Cerebellar cortex (tissue), 1 donor: ENCODE data around the gene POGLUT2.

Source experiments
- DNase-seq: peaks from one replicate; pipeline ENCODE4 v3.0.0-alpha.2; 2015; ENCODE audit warnings: low spot score

POGLUT2 gene

GRCh38 chr13:102798581-102799425 is at the start of gene POGLUT2, which contains the start of gene BIVM:
Gene POGLUT2 (minus strand): TSS chr13:102798976. CDS start chr13:102798670, 306 bp downstream.
Gene BIVM (plus strand): TSS chr13:102799119. CDS start chr13:102807268, 8,149 bp downstream.
- DNase-seq = peak; percentile 96

GRCh38 chr13:102847272-102848234 is 48.8 kb upstream of the POGLUT2 start:
- DNase-seq = peak; percentile 64

DNA sequence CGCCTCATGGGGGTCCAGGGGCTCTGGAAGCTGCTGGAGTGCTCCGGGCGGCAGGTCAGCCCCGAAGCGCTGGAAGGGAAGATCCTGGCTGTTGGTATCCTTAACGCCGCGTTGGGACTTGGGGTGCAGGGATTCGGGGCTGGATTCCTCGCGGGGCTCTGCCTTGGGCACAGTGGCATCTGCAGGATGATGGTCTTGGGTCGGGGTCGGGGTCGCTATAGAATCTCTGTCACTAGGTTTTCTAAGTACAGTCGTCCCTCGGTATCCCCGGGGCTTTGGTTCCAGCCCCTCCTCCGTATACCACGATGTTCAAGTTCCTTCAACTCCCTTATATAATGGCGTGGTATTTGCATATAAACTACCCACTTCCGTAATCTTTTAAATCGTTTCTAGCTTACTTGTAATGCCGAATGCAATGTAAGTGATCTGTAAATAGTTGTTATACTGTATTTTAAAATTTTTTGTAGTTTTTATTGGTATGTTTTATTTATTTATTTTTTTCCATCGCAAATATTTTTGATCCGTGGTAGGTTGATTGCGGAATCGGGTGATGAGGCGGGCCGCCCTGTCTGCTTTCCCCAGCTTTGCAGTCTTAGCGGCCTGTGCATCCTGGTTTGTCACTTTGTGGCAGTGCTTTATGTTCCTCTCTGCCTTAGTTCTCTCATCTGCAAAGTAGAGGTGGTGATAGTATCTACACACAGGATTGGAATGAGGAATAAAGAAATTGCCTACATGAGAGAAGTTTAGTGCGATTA is 47.7 kb upstream of the POGLUT2 start:
- DNase-seq = peak; percentile 47

- DNase-seq = peak; percentile 95
Observed at GRCh38 chr13:102845630-102846260, 47.0 kb upstream of the POGLUT2 start, which contains the start of gene ERCC5. Gene ERCC5 (plus strand): TSS chr13:102846032. CDS start chr13:102846267, 235 bp downstream.

DNA sequence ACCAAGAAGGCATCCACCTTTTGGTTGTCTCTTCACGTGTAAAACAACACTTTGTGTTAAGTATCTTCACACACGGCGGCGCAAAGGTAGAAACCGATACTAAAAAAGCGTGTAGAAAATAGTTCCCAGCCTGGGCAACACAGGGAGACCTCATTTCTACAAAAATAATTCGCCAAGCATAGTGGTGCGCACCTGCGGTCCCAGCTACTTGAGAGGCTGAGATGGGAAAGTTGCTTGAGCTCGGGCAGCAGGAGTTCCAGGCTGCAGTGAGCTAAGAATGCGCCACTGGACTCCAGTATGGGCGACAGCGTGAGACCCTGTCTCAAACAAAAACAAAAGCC is 46.5 kb upstream of the POGLUT2 start:
- no peak for DNase-seq

GRCh38 chr13:102839462-102839861 is 40.7 kb upstream of the POGLUT2 start:
- no peak for DNase-seq

DNA sequence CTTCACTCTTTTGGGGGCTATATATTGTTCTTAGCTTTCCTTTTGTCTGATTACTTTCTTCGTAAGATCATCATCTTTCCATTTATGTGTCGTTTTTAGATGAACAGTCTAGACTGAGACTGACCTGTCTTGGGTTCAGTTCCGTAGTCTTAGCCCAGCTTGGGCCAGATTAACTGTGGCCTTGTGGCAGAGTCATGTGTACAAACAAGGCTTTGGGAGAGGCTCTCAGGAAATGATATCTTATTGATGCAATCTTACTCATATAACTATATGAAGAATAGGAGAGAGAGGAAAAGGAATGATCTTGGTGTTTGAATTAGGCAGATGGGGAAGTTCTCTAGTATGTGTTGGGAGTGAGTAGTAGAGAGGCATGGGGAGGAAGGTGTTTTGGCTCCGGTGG is 40.2 kb upstream of the POGLUT2 start:
- DNase-seq = no peak

DNA sequence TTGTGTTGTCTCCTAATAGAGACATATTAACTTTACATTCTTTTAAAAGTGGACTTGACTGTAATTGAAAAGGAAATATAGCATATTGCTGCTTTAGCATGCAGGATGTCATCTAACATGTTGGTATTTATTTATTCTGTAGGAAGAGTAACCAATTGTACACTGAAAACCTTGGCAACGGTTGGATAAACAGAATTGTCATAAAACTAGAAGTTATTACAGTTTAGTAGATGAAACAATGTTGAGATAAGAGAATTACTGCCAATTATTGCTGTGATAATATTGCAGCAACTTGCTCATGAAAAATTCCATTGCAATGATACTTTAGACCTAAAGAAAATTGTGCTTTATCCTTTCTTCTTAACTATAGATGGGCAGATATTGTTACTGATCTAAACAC is 39.5 kb upstream of the POGLUT2 start:
- no peak for DNase-seq

- DNase-seq = no peak
Observed at GRCh38 chr13:102836471-102836870, 37.7 kb upstream of the POGLUT2 start.

DNA sequence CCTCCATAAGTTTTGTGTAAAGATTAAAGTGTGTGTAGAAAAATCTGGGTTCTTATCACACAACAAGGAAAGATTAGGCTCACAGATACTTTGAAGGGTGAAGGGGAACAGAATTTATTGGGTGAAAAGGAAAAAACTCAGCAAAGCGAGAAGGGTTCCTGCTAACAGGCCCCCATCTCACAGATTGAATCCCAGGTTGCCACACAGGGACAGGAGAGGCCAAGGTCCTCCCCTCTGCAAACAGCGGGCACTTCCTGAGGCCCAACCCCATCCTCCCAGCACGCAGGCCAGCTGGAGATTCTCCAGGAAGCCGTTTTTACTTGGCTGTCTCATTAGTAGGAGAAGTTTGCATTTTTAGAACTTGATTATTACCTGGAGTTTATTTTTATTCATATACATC is 31.9 kb upstream of the POGLUT2 start:
- DNase-seq = no peak

- peak; percentile 16 for DNase-seq
Observed at GRCh38 chr13:102825921-102826706, 27.3 kb upstream of the POGLUT2 start.

- no peak for DNase-seq
Observed at GRCh38 chr13:102825400-102825799, 26.6 kb upstream of the POGLUT2 start.

DNA sequence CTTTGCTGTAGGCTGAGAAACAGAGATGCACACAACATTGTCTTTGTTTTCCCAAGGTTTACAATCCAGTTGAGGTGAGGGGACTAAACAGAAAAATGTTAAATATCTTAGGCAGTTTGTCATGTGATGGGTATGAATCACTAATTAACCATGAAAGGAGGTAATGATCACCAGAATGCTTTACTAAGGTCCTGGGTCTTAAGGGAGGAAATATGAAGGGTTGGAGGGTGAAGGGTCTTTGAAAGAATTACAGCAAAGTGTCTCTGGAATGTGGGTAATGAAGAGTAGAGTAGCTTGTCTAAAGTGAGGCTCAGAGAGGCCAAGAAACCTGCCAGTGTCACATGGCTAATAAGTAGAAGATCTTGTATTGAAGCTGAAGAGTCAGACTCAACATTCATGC is 19.1 kb upstream of the POGLUT2 start:
- peak; percentile 22 for DNase-seq

DNA sequence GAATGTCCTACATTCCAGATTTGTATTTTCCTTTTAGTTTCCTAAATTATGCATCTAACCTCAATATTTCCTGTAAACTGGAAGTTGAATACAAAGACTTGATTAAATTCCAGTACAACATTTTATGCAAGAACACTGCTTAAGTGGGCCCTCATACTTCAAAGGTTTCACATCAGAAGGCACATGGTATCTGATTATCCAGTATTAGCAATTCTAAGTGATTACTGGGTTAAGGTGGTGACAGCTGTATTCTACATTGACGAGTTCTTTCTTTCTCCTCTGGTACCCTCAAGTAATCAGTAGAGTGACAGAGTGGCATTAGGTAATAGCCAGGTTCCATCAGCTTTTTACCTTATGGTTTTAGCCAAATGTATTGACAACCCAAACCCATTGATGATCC is 18.5 kb upstream of the POGLUT2 start:
- DNase-seq = no peak

DNA sequence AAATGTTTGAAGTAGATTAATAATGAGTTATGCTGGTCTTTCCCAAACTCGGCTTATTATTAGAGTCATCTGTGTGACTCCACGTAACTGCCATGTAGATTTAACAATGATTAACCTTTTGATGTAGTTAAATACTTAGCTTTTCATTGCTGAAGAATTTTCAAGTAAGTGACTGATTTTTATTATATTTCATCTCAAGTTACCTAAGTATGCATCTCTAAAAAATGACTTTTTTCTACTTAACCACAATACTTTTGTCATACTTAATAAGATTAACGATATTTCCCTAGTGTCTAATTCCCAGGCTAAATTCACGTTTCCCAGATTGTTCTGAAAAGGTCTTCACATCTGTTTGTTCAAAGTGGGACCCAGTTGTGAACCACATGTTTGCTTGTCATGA is 17.9 kb upstream of the POGLUT2 start:
- no peak for DNase-seq

DNA sequence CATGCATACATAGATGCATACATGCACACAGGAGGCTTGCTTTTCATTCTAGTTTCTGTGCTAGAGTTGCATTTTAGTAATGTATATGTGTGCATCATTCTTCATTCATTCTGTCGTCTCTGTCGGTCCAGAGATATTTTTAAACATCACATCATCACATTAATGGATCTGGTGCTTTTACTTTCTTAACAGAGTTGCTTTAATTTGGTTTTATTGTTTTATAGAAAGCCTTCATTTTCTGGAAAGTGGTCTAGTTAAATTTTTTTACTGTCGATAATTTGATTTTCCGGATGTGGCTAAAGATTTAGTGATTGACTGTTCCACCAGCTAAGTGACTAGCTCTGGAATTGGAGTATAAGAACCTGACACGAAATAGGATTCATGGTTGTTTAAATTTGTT is 17.0 kb upstream of the POGLUT2 start:
- DNase-seq = no peak

GRCh38 chr13:102814793-102815192 is 16.0 kb upstream of the POGLUT2 start:
- DNase-seq = no peak

- no peak for DNase-seq
Observed at GRCh38 chr13:102814025-102814607, 15.3 kb upstream of the POGLUT2 start.

GRCh38 chr13:102812611-102813287 is 14.0 kb upstream of the POGLUT2 start:
- no peak for DNase-seq

GRCh38 chr13:102807699-102808098 is 8.9 kb upstream of the POGLUT2 start:
- no peak for DNase-seq
